GM19239 (cell line): ENCODE measurements around the gene G3BP2.
A peak's percentile ranks its signal among the peaks of the same experiment; 100 is the strongest.
"Not testable (repeated sequence)": the region's sequence is repeated elsewhere in the genome, so short reads cannot be mapped to it uniquely, and the experiment has no call there.

Source experiments
- DNase-seq: peaks from one replicate; pipeline ENCODE4 v3.0.0; 2011; ENCODE audit warnings: low spot score; ENCODE audit not compliant: insufficient read length
- FAIRE-seq: peaks from 2 replicates; lab custom pipeline; 2011; peaks lifted over from hg19 to GRCh38; lab: Jason Lieb, UNC

Gene G3BP2

DNA sequence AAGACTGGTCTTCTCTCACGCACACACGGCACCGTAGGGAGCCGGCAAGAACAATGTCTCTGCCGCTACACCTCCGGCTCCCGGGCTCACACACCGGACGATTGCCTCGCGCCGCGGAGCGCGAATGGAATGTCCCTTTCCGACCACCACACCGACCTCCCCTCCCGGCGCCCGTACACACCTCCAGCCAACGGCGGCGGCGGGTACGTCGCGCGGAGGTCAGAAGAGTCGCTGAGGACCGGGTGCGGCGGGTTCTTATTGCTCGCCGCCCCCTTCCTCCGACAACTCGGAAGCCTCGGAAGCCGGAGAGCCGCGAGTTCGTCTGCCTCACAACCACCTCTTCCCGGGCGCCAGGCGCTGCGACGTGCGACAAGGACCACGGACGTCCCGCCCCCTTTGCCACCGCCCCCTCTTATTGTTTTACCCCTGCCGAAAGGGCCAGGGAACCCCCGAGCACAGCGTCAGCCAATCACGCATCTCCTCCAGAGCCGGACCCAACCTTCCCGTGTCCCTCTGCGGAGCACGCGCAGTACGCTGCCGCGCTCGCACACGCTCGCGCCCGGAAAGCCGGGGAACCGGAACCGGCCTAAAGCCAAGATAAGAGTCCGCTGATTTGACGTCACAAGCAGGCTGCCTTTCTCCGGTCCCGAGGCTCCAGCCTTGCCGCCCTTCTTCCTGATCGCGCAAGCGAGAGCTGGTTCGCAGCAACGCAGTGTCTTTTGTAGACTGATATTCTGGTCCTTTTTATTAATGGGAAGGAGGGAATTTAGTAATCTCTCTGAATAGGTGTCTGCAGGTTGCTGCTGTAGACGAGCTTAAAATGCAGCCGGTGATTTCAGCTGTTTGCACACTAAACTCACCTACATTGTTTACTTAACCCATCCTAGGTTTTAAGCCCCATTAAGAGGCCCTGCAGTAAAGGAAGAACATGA lies at the start of gene G3BP2:
G3BP2 (minus strand) TSS at position 385 of the 932 bp plus-strand sequence. CDS start 11,386 bp downstream, outside the sequence.
- FAIRE-seq (peak; percentile 95), DNase-seq (peak; percentile 86)

DNA sequence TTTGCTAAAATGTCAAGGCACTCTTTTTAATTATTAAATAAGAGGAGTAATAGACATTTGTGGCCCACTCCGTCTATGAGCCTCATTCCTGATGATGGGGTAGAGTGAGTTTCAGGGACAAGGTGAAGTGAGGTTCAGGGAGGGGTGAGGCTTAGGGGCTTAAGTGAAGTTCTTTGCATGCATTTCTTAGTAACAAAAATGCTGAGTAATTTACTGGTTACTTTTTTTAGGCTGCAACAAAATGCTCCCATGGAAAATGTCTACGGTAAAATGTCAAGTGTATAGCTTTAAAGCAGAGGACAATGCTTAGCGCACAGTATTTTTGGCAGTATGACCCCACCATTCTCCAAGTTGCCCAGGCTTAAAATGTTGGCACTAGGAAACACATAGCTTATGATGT lies 49.2 kb upstream of the G3BP2 start:
- FAIRE-seq = no peak
- no peak for DNase-seq

DNA sequence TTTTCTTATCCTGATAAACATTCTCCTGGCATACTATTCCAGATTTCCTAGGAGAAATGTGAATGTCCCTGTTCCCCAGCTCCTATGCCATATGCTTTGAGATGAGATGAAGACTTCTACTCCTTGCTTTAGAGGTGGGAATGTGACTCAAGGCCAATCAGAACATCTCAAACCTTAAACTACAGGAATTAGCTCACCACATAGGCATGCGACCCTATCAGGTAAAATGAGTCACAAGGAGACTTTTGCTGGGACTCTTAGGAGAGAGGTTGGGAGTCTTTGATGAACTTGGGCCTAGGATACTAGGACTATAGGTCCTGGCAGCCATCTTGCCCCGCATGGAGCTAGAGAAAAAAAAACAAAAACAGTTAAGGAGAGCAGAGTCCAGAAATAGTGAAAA lies 45.3 kb upstream of the G3BP2 start:
- no peak for DNase-seq
- FAIRE-seq = no peak

DNA sequence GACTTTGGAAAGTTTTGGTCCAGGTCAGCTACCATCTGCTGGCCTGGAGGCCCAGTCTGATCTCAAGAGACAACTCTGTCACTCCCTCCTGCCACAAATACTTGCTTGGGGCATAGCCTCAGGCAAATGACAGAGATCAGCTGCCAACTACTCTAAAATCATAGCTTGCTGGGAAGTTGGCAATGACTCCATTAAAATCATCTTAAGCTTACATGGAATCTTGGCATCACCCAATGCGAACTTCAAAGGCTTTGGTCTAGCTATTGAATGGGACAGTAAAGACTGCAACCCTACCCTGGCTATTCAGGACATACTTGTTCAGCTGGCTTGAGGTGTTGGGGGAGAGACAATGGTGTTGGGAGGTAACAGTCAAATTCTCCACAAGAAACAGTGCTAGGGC lies 44.2 kb upstream of the G3BP2 start:
- no peak for DNase-seq
- FAIRE-seq = no peak

DNA sequence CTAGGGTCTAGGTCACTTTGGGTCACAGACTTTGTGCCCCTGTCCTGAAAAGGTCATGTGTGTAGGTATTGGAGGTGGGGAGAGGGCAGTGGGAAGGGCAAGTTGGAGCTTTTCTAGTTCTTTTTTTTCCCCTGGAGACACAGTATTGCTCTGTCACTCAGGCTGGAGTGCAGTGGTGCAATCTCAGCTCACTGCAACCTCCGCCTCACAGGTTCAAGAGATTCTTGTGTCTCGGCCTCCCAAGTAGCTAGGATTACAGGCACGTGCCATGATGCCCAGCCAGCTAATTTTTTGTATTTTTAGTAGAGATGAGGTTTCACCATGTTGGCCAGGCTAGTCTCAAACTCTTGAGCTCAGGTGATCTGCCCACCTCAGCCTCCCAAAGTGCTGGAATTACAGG lies 42.8 kb upstream of the G3BP2 start:
- not testable (repeated sequence) for FAIRE-seq, DNase-seq

DNA sequence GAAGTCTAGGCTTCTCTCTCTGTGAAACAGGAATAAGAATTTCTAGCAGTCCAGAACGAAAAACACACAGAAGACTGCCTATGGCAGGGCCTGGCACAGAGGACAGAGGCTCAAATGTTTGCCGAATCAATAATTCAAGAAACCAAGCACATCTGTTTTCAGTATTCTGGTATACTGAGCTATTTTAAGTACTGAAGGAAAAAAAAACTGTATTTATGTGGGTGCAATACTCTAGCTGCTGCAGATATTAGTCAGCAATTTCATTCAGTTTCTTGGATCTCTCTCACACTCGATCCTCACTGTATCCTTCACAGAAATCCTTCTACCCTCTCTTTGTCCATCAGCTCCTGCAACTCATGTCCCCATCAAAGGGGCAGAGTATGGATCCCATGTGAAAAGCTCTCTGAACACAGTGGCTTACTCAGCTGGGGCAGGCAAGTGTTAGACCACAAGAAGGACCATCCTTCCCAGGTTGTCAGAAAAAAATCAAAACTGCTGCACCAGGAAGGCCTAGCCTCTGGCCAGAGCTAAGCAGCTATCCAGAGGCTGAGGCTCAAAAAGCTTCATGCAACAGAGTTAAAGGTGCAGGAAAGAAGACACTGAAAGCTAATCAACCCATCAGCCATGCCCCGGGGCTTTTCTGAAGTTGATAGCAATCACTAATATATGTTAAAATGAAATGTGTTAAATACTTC lies 42.0 kb upstream of the G3BP2 start:
- DNase-seq (no peak), FAIRE-seq (peak; percentile 53)

DNA sequence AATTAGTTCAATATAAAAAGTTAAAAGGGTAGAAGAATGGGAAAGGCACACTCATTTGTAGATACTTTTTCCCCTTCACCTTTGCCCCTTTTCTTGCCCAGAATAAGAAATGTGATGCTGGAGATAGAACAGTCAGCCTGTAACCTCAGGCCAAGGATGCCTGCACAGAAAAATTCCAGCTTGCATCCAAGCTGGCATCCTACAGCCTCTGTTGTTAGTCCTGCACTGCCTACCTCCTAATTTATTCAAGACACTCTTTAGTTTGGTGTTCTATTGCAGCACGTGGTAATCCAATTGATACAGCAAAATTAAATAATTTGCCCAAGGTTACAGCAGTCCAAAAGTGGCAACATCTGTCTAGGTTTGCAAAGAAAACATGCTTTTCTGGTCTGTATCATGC lies 41.5 kb upstream of the G3BP2 start:
- FAIRE-seq (no peak), DNase-seq (no peak)

DNA sequence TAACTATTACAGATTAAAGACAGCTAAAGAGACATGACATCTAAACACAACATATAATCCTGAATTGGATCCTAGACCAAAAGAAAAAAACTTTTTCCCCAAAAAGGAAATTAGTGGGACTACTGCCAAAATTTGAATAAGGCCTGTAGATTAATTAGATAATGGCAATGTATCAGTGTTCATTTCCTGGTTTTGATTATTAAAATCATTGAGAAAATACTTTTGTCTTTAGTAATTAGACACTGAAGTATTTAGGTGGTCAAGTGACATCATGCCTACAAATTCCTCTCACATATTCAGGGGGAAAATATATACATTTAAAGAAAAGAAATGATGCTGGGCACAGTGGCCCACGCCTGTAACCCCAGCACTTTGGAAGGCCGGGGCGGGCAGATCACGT lies 40.8 kb upstream of the G3BP2 start:
- FAIRE-seq = no peak
- no peak for DNase-seq

DNA sequence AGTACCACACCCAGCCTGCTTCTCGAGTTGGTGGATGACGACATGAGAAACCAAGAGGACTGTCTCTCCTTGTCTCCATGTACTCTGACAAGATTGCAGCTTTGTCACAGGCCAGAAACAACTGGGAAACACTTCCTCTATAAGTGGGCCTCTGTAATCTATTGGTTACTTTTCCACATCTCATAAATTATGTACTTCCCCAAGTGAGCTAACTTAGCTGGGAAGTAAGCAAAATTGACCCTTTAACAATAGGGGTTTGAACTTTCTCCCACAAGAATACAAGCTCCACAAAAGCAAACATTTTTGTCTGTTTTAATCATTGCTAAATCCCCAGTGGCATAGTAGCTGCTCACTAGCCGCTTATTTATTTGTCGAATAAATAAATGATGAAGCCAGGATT lies 37.0 kb upstream of the G3BP2 start:
- FAIRE-seq = no peak
- no peak for DNase-seq

DNA sequence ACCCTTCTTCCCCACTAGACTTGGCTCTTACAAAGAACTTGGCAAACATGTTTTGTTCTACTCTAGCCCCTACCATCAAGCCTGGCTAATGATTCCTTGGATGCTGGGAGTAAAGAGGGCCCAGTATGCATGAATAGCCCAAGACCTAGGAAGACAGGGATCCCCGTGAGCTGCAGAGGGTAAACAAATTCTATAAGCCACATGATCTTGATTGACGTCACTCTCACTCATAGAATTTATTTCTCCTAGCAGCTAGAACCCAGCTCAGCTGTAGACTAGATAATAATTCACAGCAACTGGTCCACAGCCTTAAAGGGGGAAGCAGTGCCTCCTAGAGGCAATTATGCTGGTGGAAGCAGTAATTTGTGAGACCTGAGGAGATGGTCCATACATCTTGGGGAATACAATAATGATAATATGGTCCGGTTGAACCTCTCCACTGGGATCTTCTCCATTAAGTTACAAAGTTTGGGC lies 35.0 kb upstream of the G3BP2 start:
- FAIRE-seq (peak; percentile 80), DNase-seq (no peak)

DNA sequence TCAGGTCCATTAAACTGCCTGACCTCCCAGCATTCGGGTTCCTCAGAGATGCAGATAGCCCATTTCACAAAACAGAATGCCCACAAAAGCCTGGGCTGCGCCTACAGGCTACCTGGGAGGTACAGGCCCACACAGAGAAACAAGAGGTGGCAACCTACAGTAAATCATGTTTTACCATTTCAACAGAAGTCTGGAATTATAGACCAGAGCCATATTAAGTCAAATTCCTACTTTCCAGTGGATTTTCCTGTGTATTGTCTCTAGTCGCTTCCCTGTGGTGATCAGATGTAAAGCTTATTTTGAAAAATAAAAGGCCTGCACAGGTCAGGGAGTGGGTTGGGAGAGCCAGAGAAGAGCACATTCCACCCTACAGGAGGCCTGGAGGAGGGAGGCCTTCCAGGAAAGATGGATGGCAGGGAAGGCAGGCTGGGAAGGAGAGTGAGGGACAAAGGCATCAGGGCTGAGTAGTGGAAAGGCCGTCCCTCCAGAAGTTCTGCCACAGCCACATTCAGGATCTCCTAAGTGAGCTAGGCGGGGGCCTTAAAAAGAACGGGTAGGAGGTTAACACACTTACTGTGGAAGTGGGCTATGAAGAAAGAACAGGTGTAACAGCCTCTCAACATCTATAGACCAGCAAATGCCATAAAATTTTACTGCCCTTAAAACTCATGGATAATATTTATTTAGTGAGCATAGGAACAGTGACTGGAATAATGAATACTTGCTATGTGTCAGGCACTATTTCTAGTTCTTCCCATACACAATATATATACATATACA lies 32.2 kb upstream of the G3BP2 start:
- no peak for FAIRE-seq
- DNase-seq = no peak

DNA sequence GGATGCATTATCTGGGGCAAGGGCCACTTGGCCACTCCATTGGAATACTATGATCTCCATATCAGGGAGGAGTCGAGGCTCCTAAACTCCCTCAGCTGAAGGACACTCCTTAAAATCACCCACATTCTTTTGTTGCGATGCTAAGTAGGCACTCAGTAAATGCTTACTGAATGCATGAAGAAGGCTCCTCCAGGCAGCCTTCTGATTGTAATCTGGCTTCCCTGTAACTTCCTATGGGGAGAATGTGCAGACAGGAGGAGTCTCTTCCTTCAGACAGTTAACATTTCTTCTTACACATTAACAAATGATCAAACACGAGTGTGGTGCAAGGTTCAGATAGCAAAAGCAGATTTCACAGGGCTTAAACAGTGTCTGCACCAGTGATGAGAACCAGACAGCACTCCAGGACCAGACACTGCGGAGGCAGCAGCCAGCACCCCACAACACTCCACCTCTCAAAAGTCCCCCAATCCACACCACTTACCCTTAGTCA lies 29.8 kb upstream of the G3BP2 start:
- FAIRE-seq = no peak
- no peak for DNase-seq

DNA sequence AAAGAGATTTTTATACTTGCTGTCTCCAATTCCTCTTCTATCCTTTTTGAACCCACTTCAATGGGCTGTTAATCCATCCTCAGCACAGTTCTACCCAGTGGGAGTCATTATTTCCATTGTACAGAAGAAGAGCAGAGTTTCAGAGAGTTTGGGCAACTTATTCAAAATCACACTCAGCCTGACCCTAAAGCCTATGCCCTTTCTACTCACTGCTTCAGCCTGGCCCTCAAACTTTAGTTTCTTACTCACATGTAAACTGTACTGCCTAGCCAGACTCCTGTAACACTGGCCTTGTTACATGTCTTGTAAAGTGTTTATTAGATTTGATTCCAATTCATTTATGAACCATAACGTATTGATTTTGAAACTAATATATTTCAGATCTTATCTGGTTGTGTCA lies 26.1 kb upstream of the G3BP2 start:
- DNase-seq (no peak), FAIRE-seq (peak; percentile 58)

DNA sequence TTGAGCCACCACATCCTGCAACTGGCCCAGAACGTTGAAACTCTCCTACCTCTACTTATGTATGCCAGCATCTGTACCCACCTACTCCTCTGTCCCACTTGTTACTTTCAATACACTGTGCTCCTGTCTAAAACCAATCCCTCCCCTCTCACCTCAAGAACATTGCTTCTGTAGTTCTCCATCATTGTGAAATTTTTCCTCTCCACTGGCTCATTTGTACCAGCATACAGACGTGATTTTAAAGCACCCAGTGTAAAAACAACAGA lies 25.7 kb upstream of the G3BP2 start:
- DNase-seq = no peak
- FAIRE-seq = peak; percentile 33

DNA sequence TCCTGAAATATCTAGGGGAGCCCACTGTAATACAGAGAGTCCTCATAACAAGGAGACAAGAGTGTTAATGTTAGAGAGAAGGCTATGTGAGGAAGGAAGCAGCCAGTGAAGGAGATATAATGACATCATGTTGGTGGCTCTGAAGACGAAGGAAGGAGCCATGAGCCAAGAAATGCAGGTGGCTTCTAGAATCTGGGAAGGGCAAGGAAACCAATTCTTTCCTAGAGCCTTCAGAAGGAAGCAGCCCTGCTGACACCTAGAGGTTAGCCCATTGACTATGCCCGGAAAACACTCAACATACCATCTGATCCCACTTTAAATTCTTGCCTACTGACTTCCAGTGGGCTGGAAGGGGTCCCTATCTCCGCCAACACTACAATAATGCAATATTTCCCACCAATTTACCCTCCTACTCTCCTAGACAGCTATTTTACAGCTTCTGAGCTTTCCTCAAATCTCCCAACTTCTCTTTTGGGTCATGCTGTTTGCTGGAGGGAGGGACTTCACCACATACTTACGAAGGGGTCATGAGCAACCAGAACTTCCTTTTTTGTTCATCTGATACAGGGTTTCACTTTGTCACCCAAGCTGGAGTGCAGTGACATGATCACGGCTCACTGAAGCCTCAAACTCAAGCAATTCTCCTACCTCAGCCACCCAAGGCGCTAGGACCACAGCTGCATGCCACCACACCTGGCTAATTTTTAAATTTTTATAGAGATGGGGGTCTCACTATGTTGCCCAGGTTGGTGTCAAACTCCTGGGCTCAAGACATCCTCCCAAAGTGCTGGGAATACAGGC lies 25.2 kb upstream of the G3BP2 start:
- FAIRE-seq (peak; percentile 95), DNase-seq (peak; percentile 46)

DNA sequence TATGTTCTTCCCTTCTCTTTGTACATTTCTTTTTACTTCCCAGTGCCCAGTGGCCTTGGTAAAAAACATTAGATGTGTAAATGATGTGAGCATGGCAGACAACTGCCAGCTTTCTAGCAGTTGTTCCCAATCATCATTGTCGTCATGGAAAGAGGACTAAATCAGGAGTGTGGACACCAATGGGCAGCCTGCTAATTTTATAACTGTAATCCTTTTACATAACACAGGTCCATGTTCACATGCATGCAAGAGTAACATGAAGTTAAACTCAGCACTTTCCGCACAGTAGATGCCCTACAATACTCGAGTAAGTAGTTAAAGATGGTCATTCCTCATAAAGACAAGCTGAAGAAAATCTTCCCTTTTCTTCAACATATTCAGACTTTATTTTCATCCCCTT lies 23.4 kb upstream of the G3BP2 start:
- no peak for FAIRE-seq
- no peak for DNase-seq

DNA sequence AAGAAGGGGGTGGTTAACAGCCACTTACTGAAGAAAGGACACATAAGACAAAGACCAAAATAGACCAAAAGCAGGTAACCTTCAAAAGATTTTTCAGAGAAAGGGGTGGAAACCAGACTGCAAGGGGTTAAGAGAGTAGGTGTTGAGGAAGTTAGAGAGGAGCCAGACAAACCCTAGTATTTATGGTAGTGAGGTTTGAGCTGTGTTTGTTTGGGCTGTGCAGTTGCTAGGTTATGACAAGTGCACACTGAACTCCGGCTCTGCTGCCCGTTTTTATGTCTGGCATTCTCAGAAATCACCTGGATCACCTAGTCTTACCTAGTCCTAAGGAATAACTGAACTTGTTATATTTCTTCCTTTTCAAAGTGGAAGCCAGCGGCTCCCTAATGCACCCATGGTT lies 22.9 kb upstream of the G3BP2 start:
- no peak for DNase-seq
- no peak for FAIRE-seq

DNA sequence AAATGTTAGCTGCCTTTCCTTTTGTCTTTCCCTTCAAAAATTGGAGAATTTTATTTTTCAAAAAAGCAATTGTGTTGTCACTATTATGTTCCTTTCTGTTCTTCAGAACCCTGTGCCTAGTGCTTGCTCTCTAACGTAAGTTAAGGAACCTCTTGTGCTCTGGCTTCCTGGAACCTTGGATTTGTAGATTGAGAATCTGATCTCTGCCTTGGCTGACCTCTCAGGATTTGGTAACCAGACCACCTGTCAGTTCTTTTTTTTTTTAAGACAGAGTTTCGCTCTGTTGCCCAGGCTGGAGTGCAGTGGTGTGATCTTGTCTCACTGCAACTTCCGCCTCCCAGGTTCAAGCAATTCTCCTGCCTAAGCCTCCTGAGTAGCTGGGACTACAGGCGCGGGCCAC lies 18.9 kb upstream of the G3BP2 start:
- not testable (repeated sequence) for DNase-seq, FAIRE-seq

DNA sequence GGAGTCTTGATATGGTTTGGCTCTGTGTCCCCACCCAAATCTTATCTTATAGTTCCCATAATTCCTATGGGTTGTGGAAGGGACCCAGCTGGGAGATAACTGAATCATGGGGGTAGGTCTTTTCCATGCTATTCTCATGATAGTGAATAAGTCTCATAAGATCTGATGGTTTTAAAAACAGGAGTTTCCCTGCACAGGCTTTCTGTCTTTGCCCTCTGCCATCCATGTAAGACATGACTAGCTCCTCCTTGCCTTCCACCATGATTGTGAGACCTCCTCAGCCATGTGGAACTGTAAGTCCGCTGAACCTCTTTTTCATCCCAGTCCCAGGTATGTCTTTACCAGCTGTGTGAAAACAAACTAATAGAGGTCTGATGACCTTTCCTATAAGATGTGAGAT lies 13.9 kb upstream of the G3BP2 start:
- not testable (repeated sequence) for DNase-seq, FAIRE-seq

DNA sequence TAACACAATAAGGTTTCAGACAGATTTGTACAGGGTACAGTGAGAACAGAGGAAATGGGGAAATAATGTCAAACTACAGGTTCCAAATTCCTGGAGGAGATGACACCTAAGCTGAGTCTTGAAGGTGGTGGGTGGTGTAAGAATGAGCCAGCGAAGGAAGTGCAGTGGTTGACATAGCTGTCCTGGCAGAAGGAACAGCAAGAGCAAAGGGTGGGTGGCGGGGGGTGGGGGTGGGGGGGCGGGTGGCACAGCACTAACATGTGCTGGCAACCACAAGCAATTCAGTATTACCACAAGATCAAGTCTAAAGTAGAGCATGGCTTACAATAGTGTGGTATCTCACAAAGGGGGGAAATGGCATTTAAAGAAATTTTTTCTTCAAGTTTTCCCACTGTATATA lies 13.1 kb upstream of the G3BP2 start:
- FAIRE-seq (no peak), DNase-seq (no peak)
